Measurements from ENCODE around the gene LCE4A.

The LCE4A gene

GRCh38 chr1:152728986-152729385 is 21.0 kb downstream of the LCE4A start:
- TF ChIP-seq CTCF (IDR thresholded peaks at IDR 0.05; ENCODE audit: low read length, missing control alignments): no peak
- DNase-seq (ENCODE audit: low read depth): no peak
- no peak overlapping the region for H3K4me3 ChIP-seq (replicated peaks; ENCODE audit: low read depth, low read length)

GRCh38 chr1:152735648-152736047 is 27.7 kb downstream of the LCE4A start:
- TF ChIP-seq CTCF (IDR thresholded peaks at IDR 0.05; ENCODE audit: low read length, missing control alignments): no peak
- no peak overlapping the region for H3K4me3 ChIP-seq (replicated peaks; ENCODE audit: low read depth, low read length)
- no peak for DNase-seq (ENCODE audit: low read depth)

GRCh38 chr1:152737997-152738396 is 30.0 kb downstream of the LCE4A start:
- no peak for DNase-seq (ENCODE audit: low read depth)
- TF ChIP-seq CTCF (IDR thresholded peaks at IDR 0.05; ENCODE audit: low read length, missing control alignments): no peak
- no peak overlapping the region for H3K4me3 ChIP-seq (replicated peaks; ENCODE audit: low read depth, low read length)

GRCh38 chr1:152739841-152740240 is 31.9 kb downstream of the LCE4A start:
- no peak for DNase-seq (ENCODE audit: low read depth)
- TF ChIP-seq CTCF (IDR thresholded peaks at IDR 0.05; ENCODE audit: low read length, missing control alignments): no peak
- no peak overlapping the region for H3K4me3 ChIP-seq (replicated peaks; ENCODE audit: low read depth, low read length)

GRCh38 chr1:152741656-152742055 is 33.7 kb downstream of the LCE4A start:
- TF ChIP-seq CTCF (IDR thresholded peaks at IDR 0.05; ENCODE audit: low read length, missing control alignments): no peak
- DNase-seq (ENCODE audit: low read depth): no peak
- no peak overlapping the region for H3K4me3 ChIP-seq (replicated peaks; ENCODE audit: low read depth, low read length)

GRCh38 chr1:152743371-152744145 is 35.6 kb downstream of the LCE4A start:
- no peak for DNase-seq (ENCODE audit: low read depth)
- TF ChIP-seq CTCF (IDR thresholded peaks at IDR 0.05; ENCODE audit: low read length, missing control alignments): no peak
- no peak overlapping the region for H3K4me3 ChIP-seq (replicated peaks; ENCODE audit: low read depth, low read length)

- H3K4me3 ChIP-seq (replicated peaks; ENCODE audit: low read depth, low read length): no peak overlapping the region
- TF ChIP-seq CTCF (IDR thresholded peaks at IDR 0.05; ENCODE audit: low read length, missing control alignments): no peak
- DNase-seq (ENCODE audit: low read depth): no peak
These were observed 37.3 kb downstream of the LCE4A start for GRCh38 chr1:152745289-152745704.
